ENCODE measurements around the gene ECE1. TPM values are rescaled to one million over a fixed set of nuclear protein-coding genes. Genes with fewer than 3 reads are reported as not detected.
A peak's percentile ranks its signal among the peaks of the same experiment; 100 is the strongest.

Gene ECE1
- polyA plus RNA-seq, 3 donors: 10.6 to 42.4 (median 23.3) TPM

DNA sequence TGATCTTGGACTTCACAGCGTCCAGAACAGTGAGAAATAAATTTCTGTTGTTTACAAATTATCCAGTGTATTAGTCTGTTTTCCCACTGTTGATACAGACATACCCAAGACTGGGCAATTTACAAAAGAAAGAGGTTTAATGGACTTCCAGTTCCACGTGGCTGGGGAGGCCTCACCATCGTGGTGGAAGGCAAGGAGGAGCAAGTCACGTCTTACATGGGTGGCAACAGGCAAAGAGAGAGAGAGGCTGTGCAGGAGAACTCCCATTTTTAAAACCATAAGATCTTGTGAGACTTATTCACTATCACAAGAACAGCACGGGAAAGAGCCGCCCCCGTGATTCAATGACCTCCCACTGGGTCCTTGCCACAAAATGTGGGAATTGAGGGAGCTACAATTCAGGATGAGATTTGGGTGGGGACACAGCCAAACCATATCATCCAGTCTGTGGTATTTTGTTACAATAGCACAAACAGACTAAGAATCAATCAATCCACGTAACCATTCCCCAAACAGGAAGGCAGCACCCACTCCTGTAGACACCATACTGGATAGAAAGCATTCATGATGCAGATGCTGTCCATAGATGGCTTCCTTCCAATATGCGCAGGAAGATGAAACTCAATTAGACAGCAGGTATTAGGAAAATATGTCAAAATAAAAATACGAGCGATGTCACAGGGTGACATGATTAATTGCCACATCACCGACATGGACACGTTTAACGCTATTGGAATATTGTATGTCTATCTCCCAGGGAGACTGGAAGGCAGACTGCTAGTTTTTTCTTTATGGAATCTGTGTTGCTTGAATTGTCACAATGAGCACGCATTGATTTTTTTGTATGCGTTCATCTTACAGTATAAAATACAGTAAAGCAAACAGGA is 22.8 kb downstream of the ECE1 start:
- no peak for DNase-seq
- TF ChIP-seq, protein P1, sequence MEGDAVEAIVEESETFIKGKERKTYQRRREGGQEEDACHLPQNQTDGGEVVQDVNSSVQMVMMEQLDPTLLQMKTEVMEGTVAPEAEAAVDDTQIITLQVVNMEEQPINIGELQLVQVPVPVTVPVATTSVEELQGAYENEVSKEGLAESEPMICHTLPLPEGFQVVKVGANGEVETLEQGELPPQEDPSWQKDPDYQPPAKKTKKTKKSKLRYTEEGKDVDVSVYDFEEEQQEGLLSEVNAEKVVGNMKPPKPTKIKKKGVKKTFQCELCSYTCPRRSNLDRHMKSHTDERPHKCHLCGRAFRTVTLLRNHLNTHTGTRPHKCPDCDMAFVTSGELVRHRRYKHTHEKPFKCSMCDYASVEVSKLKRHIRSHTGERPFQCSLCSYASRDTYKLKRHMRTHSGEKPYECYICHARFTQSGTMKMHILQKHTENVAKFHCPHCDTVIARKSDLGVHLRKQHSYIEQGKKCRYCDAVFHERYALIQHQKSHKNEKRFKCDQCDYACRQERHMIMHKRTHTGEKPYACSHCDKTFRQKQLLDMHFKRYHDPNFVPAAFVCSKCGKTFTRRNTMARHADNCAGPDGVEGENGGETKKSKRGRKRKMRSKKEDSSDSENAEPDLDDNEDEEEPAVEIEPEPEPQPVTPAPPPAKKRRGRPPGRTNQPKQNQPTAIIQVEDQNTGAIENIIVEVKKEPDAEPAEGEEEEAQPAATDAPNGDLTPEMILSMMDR (IDR thresholded peaks at IDR 0.05): no peak
- Histone ChIP-seq H2AFZ (ENCODE audit: insufficient read depth, low read depth, low read length, poor library complexity, severe bottlenecking) (no peak overlapping the region), H3K36me3 (replicated peaks in 1 of 2; ENCODE audit: control insufficient read depth in 1 of 2, insufficient read depth in 2 of 2, low read length in 2 of 2) (peaks cover 42 to 93% of the 10 kb centered on the region in 2 donors), H3K27ac (ENCODE audit: low read depth in 1 of 2, low read length in 2 of 2) (no peak overlapping the region), H3K4me2 (replicated peaks; ENCODE audit: extremely low read depth, low read length, poor library complexity, severe bottlenecking) (no peak overlapping the region), H3K9ac (ENCODE audit: insufficient read depth, low read length, poor library complexity, severe bottlenecking) (no peak overlapping the region), H3K4me1 (ENCODE audit: control insufficient read depth in 1 of 2, insufficient read depth in 2 of 2, low read length in 2 of 2) (peaks cover 5 to 6% of the 10 kb centered on the region in 2 donors), H4K20me1 (ENCODE audit: insufficient read depth, low read length) (peaks cover 43% of the 10 kb centered on the region), H3K4me3 (replicated peaks in 1 of 3; ENCODE audit: low read depth in 2 of 3, low read length in 3 of 3) (no peak overlapping the region), H3K9me3 (replicated peaks in 1 of 2; ENCODE audit: control insufficient read depth in 1 of 2, insufficient read depth in 1 of 2, low read length in 2 of 2) (no peaks in the 10 kb centered on the region), H3K27me3 (ENCODE audit: control insufficient read depth in 2 of 2, insufficient read depth in 2 of 2, low read length in 2 of 2) (peaks cover 0 to 4% of the 10 kb centered on the region in 2 donors), H3K79me2 (ENCODE audit: insufficient read depth, low read length) (no peaks in the 10 kb centered on the region)
- H3K4me1 Mint-ChIP-seq: peaks cover 12% of the 10 kb centered on the region
- WGBS (ENCODE audit: insufficient coverage): 89% methylated on average over 6 of the region's 16 CpGs
- H3K36me3 Mint-ChIP-seq: peaks cover 87 to 99% of the 10 kb centered on the region in 2 donors
- H3K9me3 Mint-ChIP-seq: peaks cover 0 to 5% (median 0%) of the 10 kb centered on the region in 7 donors
- peak overlapping the region in 1 of 7 donors; percentile 40 for H3K27ac Mint-ChIP-seq
- intact Hi-C loops (cut with micrococcal nuclease): no loop called here
- H3K4me3 Mint-ChIP-seq: no peak overlapping the region
- peaks cover 14 to 47% (median 44%) of the 10 kb centered on the region in 3 donors for H3K27me3 Mint-ChIP-seq (ENCODE audit: low read depth in 3 of 3)

DNA sequence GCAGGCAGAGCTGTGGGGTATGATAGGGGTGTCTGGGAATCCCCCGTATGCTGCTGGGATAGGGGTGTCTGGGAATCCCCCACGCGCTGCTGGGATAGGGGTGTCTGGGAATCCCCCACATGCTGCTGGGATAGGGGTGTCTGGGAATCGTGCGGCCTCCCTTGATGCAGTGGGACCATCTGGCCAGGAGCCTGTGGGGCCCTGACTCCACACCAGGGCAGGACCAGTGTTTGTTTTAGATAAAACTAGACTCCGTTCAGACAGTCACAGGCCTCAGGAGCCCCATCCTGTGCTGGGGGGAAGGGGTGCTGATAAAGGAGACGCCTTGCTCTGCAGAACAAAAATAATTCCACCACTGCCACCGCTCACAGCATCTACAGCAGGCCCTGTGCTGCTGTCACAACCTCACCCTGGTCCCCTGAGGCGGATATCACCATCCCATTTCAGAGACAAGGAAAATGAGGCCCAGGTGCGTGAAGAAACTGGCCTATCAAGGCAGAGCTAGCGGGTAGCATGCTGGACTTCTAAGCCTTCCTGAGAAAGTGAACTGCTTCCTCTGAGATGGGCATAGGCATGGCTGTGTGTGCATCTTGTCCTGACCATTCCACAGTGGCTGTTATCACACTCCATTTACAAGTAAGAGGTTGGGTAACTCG is 24.0 kb downstream of the ECE1 start:
- 84% methylated on average over 9 of the region's 12 CpGs for WGBS (ENCODE audit: insufficient coverage)
- intact Hi-C loops (cut with micrococcal nuclease): no loop called here
- peaks cover 17 to 18% of the 10 kb centered on the region in 2 donors for H3K4me1 ChIP-seq (ENCODE audit: control insufficient read depth in 1 of 2, insufficient read depth in 2 of 2, low read length in 2 of 2)
- H3K9me3 ChIP-seq (replicated peaks in 1 of 2; ENCODE audit: control insufficient read depth in 1 of 2, insufficient read depth in 1 of 2, low read length in 2 of 2): no peaks in the 10 kb centered on the region
- no peak overlapping the region for H3K27ac ChIP-seq (ENCODE audit: low read depth in 1 of 2, low read length in 2 of 2)
- H2AFZ ChIP-seq (ENCODE audit: insufficient read depth, low read depth, low read length, poor library complexity, severe bottlenecking): no peak overlapping the region
- Mint-ChIP-seq H3K9me3 (peaks cover 0 to 5% (median 0%) of the 10 kb centered on the region in 7 donors), H3K36me3 (peaks cover 82 to 95% of the 10 kb centered on the region in 2 donors), H3K27me3 (ENCODE audit: low read depth in 3 of 3) (peaks cover 11 to 43% (median 41%) of the 10 kb centered on the region in 3 donors), H3K4me1 (peaks cover 24% of the 10 kb centered on the region), H3K27ac (no peak overlapping the region), H3K4me3 (no peak overlapping the region)
- no peaks in the 10 kb centered on the region for H3K27me3 ChIP-seq (ENCODE audit: control insufficient read depth in 2 of 2, insufficient read depth in 2 of 2, low read length in 2 of 2)
- no peak overlapping the region for H3K4me3 ChIP-seq (replicated peaks in 1 of 3; ENCODE audit: low read depth in 2 of 3, low read length in 3 of 3)
- H3K4me2 ChIP-seq (replicated peaks; ENCODE audit: extremely low read depth, low read length, poor library complexity, severe bottlenecking): no peak overlapping the region
- H3K36me3 ChIP-seq (replicated peaks in 1 of 2; ENCODE audit: control insufficient read depth in 1 of 2, insufficient read depth in 2 of 2, low read length in 2 of 2): peaks cover 32 to 81% of the 10 kb centered on the region in 2 donors
- no peak for DNase-seq
- no peak overlapping the region for H3K9ac ChIP-seq (ENCODE audit: insufficient read depth, low read length, poor library complexity, severe bottlenecking)
- TF ChIP-seq, protein P1 (IDR thresholded peaks at IDR 0.05): no peak
- no peaks in the 10 kb centered on the region for H3K79me2 ChIP-seq (ENCODE audit: insufficient read depth, low read length)
- peaks cover 44% of the 10 kb centered on the region for H4K20me1 ChIP-seq (ENCODE audit: insufficient read depth, low read length)
